ENCODE data around the gene FOXR1. TPM values are rescaled to one million over a fixed set of nuclear protein-coding genes. Genes with fewer than 3 reads are reported as not detected.

FOXR1 gene
- total RNA-seq, 1 experiment from 2014 or later, result not detected

GRCh38 chr11:118958577-118958976, 13.0 kb upstream of the FOXR1 start:
- Mint-ChIP-seq H3K4me3 (no peak overlapping the region), H3K27me3 (ENCODE audit: low read depth) (peaks cover 8% of the 10 kb centered on the region), H3K36me3 (no peaks in the 10 kb centered on the region), H3K4me1 (peaks cover 14% of the 10 kb centered on the region), H3K9me3 (no peaks in the 10 kb centered on the region), H3K27ac (no peak overlapping the region)
- TF ChIP-seq STAT6 (CRISPR knock-in tag; conservative IDR thresholded peaks at IDR 0.05; ENCODE audit: low read depth) (no peak), NR1H2 (CRISPR knock-in tag; IDR thresholded peaks at IDR 0.05) (no peak), ZNF423 (CRISPR knock-in tag; IDR thresholded peaks at IDR 0.05) (no peak), ATF6 (CRISPR knock-in tag; IDR thresholded peaks at IDR 0.05) (no peak), E2F5 (CRISPR knock-in tag; IDR thresholded peaks at IDR 0.05) (no peak), ZNF671 (CRISPR knock-in tag; IDR thresholded peaks at IDR 0.05) (no peak), MXD4 (CRISPR knock-in tag; IDR thresholded peaks at IDR 0.05; ENCODE audit: borderline replicate concordance) (no peak)
- ATAC-seq (no peak), DNase-seq (ENCODE audit: low spot score) (no peak)
- CTCF ChIA-PET, result no interaction called here
- POLR2A ChIA-PET, result no interaction called here

- no peak for TF ChIP-seq ZBTB43 (CRISPR knock-in tag; IDR thresholded peaks at IDR 0.05)
- H3K4me3 Mint-ChIP-seq, result no peak overlapping the region
- peaks cover 3% of the 10 kb centered on the region; the same call in 1 of the 2 replicates for H3K4me1 Mint-ChIP-seq
- DNase-seq (ENCODE audit: low spot score) (no peak), ATAC-seq (no peak)
- no peak overlapping the region for H3K27ac Mint-ChIP-seq
- POLR2A ChIA-PET, result no interaction called here
- H3K27me3 Mint-ChIP-seq (ENCODE audit: low read depth), result no peaks in the 10 kb centered on the region; the same call in none of the 2 replicates
- no peaks in the 10 kb centered on the region for H3K36me3 Mint-ChIP-seq
- CTCF ChIA-PET, result interaction anchor here (0.6 to 1.3 kb wide), 5 partner anchors 17 to 377 kb away, joined by 3 to 6 read pairs (median 3); no protein-coding TSS in a partner anchor
- no peaks in the 10 kb centered on the region for H3K9me3 Mint-ChIP-seq
Measured at GRCh38 chr11:118961189-118961588, 10.4 kb upstream of the FOXR1 start.

GRCh38 chr11:118961591-118961990, 10.0 kb upstream of the FOXR1 start:
- no peak overlapping the region for H3K4me3 Mint-ChIP-seq
- H3K4me1 Mint-ChIP-seq, result no peaks in the 10 kb centered on the region
- no peak for DNase-seq (ENCODE audit: low spot score)
- H3K27me3 Mint-ChIP-seq (ENCODE audit: low read depth), result no peaks in the 10 kb centered on the region; the same call in none of the 2 replicates
- CTCF ChIA-PET, result interaction anchor here (0.6 to 1.2 kb wide), 5 partner anchors 53 to 379 kb away, joined by 3 to 6 read pairs (median 3); no protein-coding TSS in a partner anchor
- no peaks in the 10 kb centered on the region for H3K9me3 Mint-ChIP-seq
- H3K27ac Mint-ChIP-seq, result no peak overlapping the region
- ATAC-seq, result peak; percentile 78
- no peaks in the 10 kb centered on the region for H3K36me3 Mint-ChIP-seq
- POLR2A ChIA-PET, result interaction anchor here (0.7 kb wide), 1 partner anchor 359 kb away, joined by 3 read pairs; no protein-coding TSS in a partner anchor
- TF ChIP-seq FOXJ3 (CRISPR knock-in tag; IDR thresholded peaks at IDR 0.05; ENCODE audit: borderline replicate concordance) (no peak), JAZF1 (CRISPR knock-in tag; IDR thresholded peaks at IDR 0.05) (no peak), NR2C2 (CRISPR knock-in tag; IDR thresholded peaks at IDR 0.05) (no peak), GRHL2 (CRISPR knock-in tag; IDR thresholded peaks at IDR 0.05; ENCODE audit: insufficient replicate concordance, severe bottlenecking) (no peak), ZNF416 (CRISPR knock-in tag; IDR thresholded peaks at IDR 0.05) (no peak), RELA (CRISPR knock-in tag; IDR thresholded peaks at IDR 0.05; ENCODE audit: borderline replicate concordance) (no peak), ZNF512 (CRISPR knock-in tag; IDR thresholded peaks at IDR 0.05; ENCODE audit: borderline replicate concordance) (no peak), TEAD4 (CRISPR knock-in tag; IDR thresholded peaks at IDR 0.05) (no peak), MLX (CRISPR knock-in tag; IDR thresholded peaks at IDR 0.05) (no peak), PRDM15 (CRISPR knock-in tag; IDR thresholded peaks at IDR 0.05) (no peak)

Measured in WTC11 (cell line).